ENCODE results near the gene MAPRE2.
A peak's percentile ranks its signal among the peaks of the same experiment; 100 is the strongest.

The MAPRE2 gene

GRCh38 chr18:35040988-35041814, at the start of gene MAPRE2:
MAPRE2 (plus strand) TSS chr18:35041413; CDS start chr18:35041540, 127 bp downstream.
- DNase-seq = peak; percentile 100

- DNase-seq = no peak
These were observed 49.7 kb upstream of the MAPRE2 start for GRCh38 chr18:34991561-34991960.

GRCh38 chr18:34993289-34993688, 47.9 kb upstream of the MAPRE2 start:
- no peak for DNase-seq

DNA sequence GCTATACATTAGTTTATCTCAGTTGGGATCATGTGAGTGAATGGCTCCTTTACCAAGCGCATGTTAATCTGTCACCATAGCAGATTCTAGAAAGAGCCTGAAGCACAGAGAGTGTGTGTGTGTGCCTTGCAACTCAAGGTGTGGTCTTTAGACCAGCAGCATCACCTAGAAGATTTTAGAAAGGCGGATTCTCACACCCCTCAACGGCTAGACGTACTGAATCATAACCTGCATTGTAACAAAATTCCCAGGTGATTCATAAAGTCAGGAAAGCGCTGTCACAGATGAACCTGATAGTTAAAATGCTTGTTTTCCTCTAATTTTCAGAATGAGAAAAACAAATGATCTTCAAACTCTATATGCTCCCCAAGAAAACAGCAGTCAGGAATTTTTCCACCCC, 45.5 kb upstream of the MAPRE2 start:
- no peak for DNase-seq

DNA sequence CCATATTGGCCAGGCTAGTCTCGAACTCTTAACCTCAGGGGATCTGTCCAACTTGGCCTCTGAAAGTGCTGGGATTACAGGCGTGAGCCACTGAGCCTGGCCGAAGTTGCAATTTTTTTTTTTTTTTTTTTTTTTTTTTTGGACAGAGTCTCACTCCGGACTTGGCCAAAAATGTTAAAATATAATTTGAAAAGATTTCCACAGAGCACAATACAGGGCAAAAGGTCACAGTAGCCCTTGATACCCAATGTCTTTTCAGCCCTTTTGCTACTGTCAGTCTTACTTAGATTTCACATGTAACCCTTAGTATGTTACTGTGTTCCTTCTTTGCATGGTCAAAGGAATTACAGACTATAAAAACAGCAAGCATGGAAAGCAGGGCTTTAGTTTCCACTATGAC, 42.6 kb upstream of the MAPRE2 start:
- DNase-seq = no peak

DNA sequence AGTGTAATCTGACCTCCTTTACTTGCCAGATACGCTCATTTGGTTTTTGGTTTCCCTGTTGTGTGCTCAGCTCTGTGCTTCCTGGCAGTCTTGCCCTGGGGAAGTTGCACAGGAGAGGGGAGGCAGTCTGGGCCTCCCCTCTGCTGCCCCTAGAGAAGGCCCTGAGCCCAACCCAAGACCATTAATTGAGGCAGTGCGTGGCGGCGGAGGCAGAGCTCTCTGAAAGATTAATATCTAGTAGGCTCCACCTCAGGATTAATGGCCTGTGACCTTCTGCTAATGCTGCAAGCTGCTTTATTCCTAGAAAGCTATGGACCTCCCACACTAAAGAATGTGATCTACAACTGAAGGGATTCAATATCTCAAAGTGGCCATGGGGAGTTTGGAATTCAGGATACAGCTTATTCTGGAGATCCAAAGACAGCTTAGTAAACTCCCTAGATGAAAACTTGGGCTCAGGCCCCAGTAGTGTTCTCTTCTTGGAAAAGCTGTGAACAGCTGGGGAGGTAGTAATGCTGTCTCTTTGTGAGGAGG, 41.4 kb upstream of the MAPRE2 start:
- no peak for DNase-seq

GRCh38 chr18:35000457-35000856, 40.8 kb upstream of the MAPRE2 start:
- no peak for DNase-seq

GRCh38 chr18:35002120-35002519, 39.1 kb upstream of the MAPRE2 start:
- no peak for DNase-seq

DNA sequence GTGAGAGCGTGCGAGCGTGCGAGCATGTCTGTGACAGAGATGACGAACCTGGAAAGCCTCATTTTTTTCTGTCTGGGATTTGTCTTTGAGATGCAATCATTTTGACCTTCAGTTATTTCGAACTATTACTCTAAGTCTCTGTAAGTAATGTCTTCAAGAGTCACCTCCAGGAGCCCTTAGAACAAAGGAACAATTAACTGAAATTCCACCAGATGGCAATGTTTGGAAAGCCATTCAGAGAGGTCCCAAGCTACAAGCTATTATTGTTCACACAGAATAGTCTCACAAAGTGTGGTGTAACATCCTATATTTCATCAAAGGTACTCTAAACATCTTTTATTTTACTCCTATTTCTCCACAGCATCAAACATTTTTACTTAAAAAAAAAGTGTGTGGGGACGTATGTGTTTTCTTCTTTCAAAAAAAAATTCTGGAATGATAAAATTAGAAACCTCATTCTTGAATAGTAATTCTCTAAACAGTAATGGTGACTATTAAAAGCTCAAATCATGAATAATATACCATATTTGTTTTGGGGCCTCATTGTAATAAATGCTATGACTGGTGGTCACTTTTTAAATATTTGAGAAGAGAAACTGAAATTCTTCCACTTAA, 35.1 kb upstream of the MAPRE2 start:
- DNase-seq = peak; percentile 50

- DNase-seq = no peak
These were observed 31.1 kb upstream of the MAPRE2 start for GRCh38 chr18:35010156-35010555.

DNA sequence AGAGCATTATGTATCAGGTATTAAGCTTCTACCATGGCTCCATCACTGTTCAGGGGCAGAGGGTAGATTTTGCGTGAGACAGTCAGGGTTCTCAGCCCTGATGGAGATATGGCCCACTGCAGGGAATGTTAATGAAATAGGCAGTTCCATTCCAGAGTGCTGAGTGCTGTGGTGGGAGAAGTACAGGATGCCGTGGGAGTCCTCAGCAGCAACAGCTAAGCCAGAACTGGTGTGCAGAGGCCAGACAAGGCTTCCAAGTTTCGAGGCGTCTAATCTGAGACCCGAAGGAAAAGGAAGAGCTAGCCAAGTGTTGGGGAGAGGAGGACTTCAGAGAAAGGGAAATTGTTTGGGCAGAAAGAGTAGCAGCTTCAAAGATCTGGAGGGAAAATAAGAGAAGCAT, 30.2 kb upstream of the MAPRE2 start:
- no peak for DNase-seq

DNA sequence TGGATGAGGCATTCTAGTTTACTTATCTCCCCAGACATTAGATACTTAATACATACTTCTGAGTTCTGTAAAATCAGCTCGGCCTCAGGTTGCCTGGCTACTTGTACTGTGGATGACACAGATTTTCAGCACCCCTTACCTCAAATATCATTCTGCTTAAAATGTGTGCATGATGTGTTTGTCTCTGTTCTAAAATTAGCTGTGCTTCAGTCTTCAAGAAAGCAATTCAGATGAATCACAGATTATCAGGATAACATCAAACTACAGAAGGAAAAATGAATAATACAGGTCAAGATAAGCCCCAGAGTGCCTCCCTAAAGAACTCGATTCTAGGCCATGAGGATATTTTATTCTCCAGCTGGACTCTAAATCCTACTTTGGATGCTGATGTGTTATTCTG, 21.3 kb upstream of the MAPRE2 start:
- no peak for DNase-seq

DNA sequence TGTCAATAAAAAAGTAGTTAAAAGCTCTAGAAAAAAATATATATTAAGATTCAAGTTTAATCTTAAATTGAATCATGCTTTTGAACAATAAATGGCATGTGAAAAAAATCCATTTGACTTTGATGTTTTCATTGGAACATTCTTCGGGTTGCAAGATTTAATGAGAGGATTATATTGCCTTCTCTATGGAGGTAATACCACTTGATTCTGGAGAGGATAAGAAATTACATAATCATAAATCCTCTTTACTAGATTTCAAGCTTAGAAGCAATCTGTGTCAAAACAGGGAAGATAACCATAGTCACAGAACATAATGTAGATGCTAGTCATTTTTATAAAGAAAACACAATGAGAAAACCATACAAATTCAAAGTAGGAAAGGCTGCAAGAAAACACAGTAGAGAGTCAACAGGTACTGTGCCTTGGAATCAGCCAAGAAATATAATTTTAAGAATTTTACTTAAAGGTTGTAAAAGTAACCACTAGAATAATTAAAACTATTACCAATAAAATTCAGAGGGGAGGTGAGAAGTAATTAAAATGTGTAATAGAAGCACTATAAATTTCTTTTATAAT, 18.7 kb upstream of the MAPRE2 start:
- no peak for DNase-seq

DNA sequence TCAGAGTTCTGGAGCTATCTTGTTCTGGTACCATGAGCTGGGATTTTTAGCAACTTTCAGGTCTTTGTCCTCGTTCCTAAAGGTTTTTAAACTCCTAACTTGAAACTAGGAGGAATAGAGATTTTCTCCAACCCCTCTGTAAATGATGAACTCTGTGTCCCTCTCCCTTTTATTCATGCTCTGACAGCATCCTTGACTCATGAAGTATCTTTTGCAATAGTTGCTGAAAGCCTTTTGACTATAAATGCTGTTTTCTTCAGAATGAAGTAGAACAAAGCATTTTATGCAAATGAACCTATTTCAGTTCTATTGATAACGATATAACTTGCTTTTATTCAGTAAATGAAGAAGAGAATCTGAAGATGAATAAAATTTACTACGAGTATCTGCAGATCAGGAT, 17.0 kb upstream of the MAPRE2 start:
- DNase-seq = no peak

DNA sequence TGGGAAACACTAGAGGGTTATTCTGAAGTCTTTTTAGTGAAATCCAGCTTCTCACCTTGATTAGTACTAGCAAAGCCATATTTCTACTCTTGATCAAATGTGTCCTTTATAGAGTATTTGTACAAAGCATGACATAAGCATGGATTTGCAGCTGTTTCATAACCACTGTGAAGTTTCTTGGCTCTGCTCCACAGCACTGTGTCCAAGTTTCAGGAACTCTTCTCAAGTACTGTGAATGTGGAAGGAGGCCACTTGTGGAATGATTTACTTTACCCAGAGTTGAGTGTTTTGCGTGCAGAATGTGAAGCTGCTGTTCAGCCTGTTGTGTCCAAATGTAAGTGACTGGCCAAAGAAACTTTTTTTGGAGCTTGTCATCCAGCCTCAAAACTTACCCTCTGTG, 16.2 kb upstream of the MAPRE2 start:
- no peak for DNase-seq

- DNase-seq = no peak
These were observed 14.7 kb upstream of the MAPRE2 start for GRCh38 chr18:35026407-35027061.

GRCh38 chr18:35027206-35027605, 14.0 kb upstream of the MAPRE2 start:
- DNase-seq = no peak

DNA sequence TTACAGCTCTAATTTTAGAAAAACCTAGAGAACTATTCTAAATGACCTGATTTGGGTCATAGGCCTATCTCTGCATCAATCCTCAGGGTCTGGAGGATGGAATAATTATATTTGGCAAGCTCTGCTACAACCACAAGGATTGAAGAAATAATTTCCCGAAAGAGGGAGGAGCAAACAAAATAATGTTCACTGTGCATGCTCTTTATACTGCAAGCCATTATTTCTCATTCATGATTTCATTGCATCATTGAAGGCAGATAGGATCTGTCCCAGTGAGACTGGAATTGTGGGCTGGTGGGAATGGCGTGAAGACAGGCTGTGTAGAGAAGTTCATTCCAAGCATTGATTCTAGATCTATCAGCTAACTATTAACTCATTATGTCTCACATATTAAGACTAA, 12.7 kb upstream of the MAPRE2 start:
- no peak for DNase-seq

DNA sequence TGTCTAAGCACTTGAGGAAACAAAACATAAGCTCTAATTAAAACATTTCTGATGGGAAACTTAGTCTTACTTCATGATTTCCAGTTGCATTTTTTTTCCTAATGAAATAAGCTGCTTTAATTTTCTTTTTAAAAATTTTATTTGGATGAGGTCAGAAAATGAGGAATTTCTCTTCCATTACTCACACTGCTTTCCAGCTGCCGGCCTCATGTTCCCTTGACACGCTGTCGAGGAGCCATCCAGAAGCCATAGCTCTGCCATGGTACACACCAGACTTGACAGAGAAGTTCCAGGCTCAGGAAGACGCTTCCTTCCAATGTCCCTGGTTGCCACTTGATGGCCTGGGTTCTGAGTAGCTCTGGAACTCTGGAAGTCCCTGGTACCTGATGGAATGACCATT, 12.1 kb upstream of the MAPRE2 start:
- no peak for DNase-seq

- DNase-seq = no peak
These were observed 11.4 kb upstream of the MAPRE2 start for GRCh38 chr18:35029770-35030169.

DNA sequence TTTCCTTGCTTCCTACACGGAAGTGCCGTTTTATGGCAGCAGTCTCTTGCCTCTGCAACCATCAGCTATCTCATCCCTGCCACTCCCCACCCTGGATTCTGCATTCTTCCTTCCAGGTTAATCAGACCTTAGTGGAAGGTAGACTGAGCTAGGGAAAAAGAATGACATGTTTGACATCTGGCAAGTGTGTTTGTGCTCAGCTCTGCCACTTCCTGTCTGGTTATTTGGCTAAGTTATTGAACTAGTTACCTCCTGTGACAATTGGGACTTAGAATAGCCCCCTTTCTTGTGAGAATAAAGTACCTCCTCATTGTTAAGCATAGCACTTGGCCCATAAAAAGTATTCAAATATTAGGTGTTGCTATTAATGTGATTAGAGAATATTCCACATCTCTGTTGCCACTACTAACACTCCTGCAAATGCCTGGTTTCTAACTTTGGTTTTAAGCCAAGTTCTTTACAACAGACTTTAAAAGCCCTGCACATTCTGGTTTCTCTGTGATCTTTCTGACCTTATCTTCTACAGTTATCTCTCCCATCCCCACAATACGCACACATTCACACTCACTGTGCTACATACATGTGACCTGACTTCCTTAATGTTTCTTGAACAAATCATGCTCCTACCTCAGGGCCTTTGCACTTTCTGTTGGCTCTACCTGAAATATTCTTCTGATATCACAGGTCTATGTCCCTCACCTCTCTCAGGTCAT, 10.8 kb upstream of the MAPRE2 start:
- no peak for DNase-seq

GRCh38 chr18:35032113-35032512, 9.1 kb upstream of the MAPRE2 start:
- no peak for DNase-seq

DNA sequence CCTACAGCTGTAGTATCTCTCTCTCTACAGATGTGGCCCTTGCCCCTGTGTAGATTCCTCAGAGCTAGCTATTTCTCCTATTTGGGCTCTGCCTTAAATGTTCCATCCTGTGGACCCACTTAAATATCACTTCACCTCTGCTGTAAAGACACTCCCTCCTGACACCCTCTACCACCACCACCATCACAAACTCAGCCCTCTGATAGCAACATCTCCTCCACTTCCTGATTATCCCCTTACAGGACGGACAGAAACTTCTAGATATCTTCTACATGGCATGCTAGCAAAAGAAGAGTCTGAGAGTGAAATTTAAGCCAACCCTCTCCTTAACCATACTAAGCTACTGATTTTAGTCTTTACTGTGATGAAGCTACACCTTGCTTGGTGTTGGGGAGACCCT, 3.2 kb upstream of the MAPRE2 start:
- DNase-seq = no peak
